ENCODE data around the gene PAM. TPM values are rescaled to one million over a fixed set of nuclear protein-coding genes. Genes with fewer than 3 reads are reported as not detected.

Gene PAM
- total and polyA plus RNA-seq, 4 donors = 8.2 to 27.5 (median 13.7) TPM

DNA sequence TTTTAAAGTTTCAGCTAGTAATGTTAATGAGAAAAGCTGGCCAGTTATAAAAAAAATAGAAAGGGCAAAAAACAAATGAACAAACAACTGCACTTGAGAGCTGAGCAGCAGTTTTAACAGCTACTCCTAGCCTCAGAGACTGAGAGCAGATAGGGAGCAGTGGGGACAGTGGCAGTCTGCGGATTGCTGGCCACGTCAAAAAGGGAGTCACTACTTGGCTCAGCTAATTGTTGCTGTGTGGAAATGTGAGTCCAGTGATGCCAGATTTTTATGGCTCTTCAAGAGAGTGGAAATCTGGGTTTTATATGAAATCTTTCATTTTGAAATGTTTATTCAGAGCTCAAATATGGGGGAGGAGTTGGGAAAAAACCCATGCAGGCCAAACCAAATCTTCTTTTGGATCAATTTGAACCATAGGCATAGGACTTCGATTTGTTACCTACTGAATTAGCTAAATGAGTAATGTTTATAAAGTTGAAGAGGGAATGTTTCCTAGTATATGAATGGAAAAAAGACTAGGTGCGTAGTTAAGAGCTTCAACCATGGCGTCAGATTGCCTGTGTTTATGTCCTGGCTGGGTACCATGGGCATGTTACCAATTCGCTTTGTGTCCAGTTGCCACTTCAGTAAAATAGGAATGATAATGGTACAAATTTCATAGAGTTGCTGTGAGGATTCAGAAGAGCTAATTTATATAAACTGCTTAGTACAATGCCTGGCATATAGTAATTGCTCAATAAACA, 102.1 kb downstream of the PAM start:
- Histone ChIP-seq H3K27ac (ENCODE audit: low read depth in 1 of 2, low read length in 2 of 2) (no peak overlapping the region), H3K9ac (ENCODE audit: low read depth in 1 of 2, low read length in 2 of 2) (no peak overlapping the region), H3K27me3 (ENCODE audit: control insufficient read depth in 4 of 4, insufficient read depth in 4 of 4, low read length in 3 of 4) (no peaks in the 10 kb centered on the region), H3K9me3 (ENCODE audit: control insufficient read depth in 4 of 4, low read length in 3 of 4) (no peaks in the 10 kb centered on the region), H3K4me3 (ENCODE audit: low read depth in 1 of 3, low read length in 3 of 3) (no peak overlapping the region), H3K36me3 (ENCODE audit: control insufficient read depth in 4 of 4, insufficient read depth in 3 of 4, low read depth in 1 of 4, low read length in 3 of 4) (no peaks in the 10 kb centered on the region), H3K4me1 (ENCODE audit: control insufficient read depth in 4 of 4, insufficient read depth in 4 of 4, low read length in 3 of 4) (no peaks in the 10 kb centered on the region)
- DNase-seq (ENCODE audit: low spot score) = no peak
- TF ChIP-seq JUND (IDR thresholded peaks at IDR 0.05) = no peak
- TF ChIP-seq RXRA (IDR thresholded peaks at IDR 0.05) = no peak
- no peak for TF ChIP-seq EGR1 (IDR thresholded peaks at IDR 0.05; ENCODE audit: low read depth in 2 of 2)
- TF ChIP-seq, protein P1, sequence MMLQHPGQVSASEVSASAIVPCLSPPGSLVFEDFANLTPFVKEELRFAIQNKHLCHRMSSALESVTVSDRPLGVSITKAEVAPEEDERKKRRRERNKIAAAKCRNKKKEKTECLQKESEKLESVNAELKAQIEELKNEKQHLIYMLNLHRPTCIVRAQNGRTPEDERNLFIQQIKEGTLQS (IDR thresholded peaks at IDR 0.05) = no peak
- TF ChIP-seq, protein P2, sequence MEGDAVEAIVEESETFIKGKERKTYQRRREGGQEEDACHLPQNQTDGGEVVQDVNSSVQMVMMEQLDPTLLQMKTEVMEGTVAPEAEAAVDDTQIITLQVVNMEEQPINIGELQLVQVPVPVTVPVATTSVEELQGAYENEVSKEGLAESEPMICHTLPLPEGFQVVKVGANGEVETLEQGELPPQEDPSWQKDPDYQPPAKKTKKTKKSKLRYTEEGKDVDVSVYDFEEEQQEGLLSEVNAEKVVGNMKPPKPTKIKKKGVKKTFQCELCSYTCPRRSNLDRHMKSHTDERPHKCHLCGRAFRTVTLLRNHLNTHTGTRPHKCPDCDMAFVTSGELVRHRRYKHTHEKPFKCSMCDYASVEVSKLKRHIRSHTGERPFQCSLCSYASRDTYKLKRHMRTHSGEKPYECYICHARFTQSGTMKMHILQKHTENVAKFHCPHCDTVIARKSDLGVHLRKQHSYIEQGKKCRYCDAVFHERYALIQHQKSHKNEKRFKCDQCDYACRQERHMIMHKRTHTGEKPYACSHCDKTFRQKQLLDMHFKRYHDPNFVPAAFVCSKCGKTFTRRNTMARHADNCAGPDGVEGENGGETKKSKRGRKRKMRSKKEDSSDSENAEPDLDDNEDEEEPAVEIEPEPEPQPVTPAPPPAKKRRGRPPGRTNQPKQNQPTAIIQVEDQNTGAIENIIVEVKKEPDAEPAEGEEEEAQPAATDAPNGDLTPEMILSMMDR (IDR thresholded peaks at IDR 0.05; ENCODE audit: low read depth, low read length, missing input control) = no peak
- TF ChIP-seq, protein P3, sequence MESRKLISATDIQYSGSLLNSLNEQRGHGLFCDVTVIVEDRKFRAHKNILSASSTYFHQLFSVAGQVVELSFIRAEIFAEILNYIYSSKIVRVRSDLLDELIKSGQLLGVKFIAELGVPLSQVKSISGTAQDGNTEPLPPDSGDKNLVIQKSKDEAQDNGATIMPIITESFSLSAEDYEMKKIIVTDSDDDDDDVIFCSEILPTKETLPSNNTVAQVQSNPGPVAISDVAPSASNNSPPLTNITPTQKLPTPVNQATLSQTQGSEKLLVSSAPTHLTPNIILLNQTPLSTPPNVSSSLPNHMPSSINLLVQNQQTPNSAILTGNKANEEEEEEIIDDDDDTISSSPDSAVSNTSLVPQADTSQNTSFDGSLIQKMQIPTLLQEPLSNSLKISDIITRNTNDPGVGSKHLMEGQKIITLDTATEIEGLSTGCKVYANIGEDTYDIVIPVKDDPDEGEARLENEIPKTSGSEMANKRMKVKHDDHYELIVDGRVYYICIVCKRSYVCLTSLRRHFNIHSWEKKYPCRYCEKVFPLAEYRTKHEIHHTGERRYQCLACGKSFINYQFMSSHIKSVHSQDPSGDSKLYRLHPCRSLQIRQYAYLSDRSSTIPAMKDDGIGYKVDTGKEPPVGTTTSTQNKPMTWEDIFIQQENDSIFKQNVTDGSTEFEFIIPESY (IDR thresholded peaks at IDR 0.05) = no peak
- TF ChIP-seq FOXA1 (IDR thresholded peaks at IDR 0.05) = no peak
- TF ChIP-seq GABPA (IDR thresholded peaks at IDR 0.05 in 1 of 2, conservative IDR thresholded peaks at IDR 0.05 in 1 of 2) = no peak
- no peak for TF ChIP-seq HNF4A (conservative IDR thresholded peaks at IDR 0.05)
- TF ChIP-seq, protein P4, sequence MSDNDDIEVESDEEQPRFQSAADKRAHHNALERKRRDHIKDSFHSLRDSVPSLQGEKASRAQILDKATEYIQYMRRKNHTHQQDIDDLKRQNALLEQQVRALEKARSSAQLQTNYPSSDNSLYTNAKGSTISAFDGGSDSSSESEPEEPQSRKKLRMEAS (IDR thresholded peaks at IDR 0.05) = no peak
- no peak for TF ChIP-seq TAF1 (conservative IDR thresholded peaks at IDR 0.05)
- TF ChIP-seq NR2F2 (IDR thresholded peaks at IDR 0.05) = no peak
- TF ChIP-seq YY1 (IDR thresholded peaks at IDR 0.05) = no peak
- no peak for TF ChIP-seq HNF4G (IDR thresholded peaks at IDR 0.05)
- TF ChIP-seq FOXA2 (IDR thresholded peaks at IDR 0.05) = no peak
- no peak for TF ChIP-seq RAD21 (IDR thresholded peaks at IDR 0.05)
- WGBS = 93% methylated on average over 6 of the region's 6 CpGs

DNA sequence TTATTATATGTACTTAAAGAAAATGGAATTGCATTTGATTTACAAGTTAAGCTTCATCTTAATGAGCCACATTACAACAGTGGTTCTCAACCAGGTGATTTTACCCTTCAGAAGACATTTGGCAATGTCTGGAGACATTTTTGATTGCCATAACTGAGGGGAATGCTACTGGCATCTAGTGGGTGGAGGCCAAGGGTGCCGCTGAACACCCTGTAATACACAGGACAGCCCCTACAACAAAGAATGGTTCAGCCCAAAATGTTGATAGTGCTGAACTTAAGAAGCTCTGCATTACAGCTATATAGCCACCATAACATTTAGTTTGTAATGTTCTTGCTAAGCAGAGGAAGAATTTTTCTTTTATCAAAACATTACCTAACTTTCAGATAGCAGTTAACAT, 103.1 kb downstream of the PAM start:
- Histone ChIP-seq H3K36me3 (ENCODE audit: control insufficient read depth in 4 of 4, insufficient read depth in 3 of 4, low read depth in 1 of 4, low read length in 3 of 4) (no peaks in the 10 kb centered on the region), H3K27me3 (ENCODE audit: control insufficient read depth in 4 of 4, insufficient read depth in 4 of 4, low read length in 3 of 4) (no peaks in the 10 kb centered on the region), H3K9me3 (ENCODE audit: control insufficient read depth in 4 of 4, low read length in 3 of 4) (no peaks in the 10 kb centered on the region), H3K4me1 (ENCODE audit: control insufficient read depth in 4 of 4, insufficient read depth in 4 of 4, low read length in 3 of 4) (no peaks in the 10 kb centered on the region), H3K9ac (ENCODE audit: low read depth in 1 of 2, low read length in 2 of 2) (no peak overlapping the region), H3K27ac (ENCODE audit: low read depth in 1 of 2, low read length in 2 of 2) (no peak overlapping the region), H3K4me3 (ENCODE audit: low read depth in 1 of 3, low read length in 3 of 3) (no peak overlapping the region)
- TF ChIP-seq GABPA (IDR thresholded peaks at IDR 0.05 in 1 of 2, conservative IDR thresholded peaks at IDR 0.05 in 1 of 2) = no peak
- TF ChIP-seq SP1 (IDR thresholded peaks at IDR 0.05) = no peak
- WGBS = 96% methylated on average over 1 of the region's 1 CpG
- DNase-seq (ENCODE audit: low spot score) = no peak
